Osteoblast (primary cell): ENCODE results near the gene FARP1. TPM values are rescaled to one million over a fixed set of nuclear protein-coding genes. Genes with fewer than 3 reads are reported as not detected.

Experiments
- DNase-seq: peaks from one replicate; pipeline ENCODE4 v3.0.0; 2011; ENCODE audit warnings: low spot score, mixed read lengths; ENCODE audit not compliant: insufficient read length; ENCODE audit errors: missing footprints
- H2AFZ ChIP-seq: 2 replicates; pipeline ENCODE4 v1.6.0; 2011; ENCODE audit warnings: mild to moderate bottlenecking, low read length
- H3K27ac ChIP-seq: 2 replicates; pipeline ENCODE4 v1.5.1; 2011; ENCODE audit warnings: mild to moderate bottlenecking, low read depth, low read length, moderate library complexity
- H3K27me3 ChIP-seq: 2 replicates; pipeline ENCODE4 v1.6.0; 2012; ENCODE audit warnings: mild to moderate bottlenecking, control low read depth, inconsistent platforms, low read length, moderate library complexity; ENCODE audit not compliant: insufficient read depth
- H3K36me3 ChIP-seq: 2 replicates; pipeline ENCODE4 v1.5.1; 2011; ENCODE audit warnings: mild to moderate bottlenecking, low read length, control low read depth, moderate library complexity; ENCODE audit not compliant: insufficient read depth
- H3K4me1 ChIP-seq: 2 replicates; pipeline ENCODE4 v1.5.1; 2011; ENCODE audit warnings: mild to moderate bottlenecking, low read length, control low read depth, moderate library complexity; ENCODE audit not compliant: insufficient read depth
- H3K4me2 ChIP-seq: 2 replicates; pipeline ENCODE4 v1.6.0; 2011; ENCODE audit warnings: mild to moderate bottlenecking, low read length; ENCODE audit not compliant: insufficient read depth
- H3K4me3 ChIP-seq: fragments of 200-600 bp; sonication (generic); 3 replicates; pipeline ENCODE4 v1.5.1; 2012; ENCODE audit warnings: mild to moderate bottlenecking, low read length, inconsistent platforms; ENCODE audit not compliant: insufficient read depth
- H3K79me2 ChIP-seq: 2 replicates; pipeline ENCODE4 v1.6.0; 2012; ENCODE audit warnings: mild to moderate bottlenecking, low read length, control low read depth, inconsistent platforms; ENCODE audit not compliant: insufficient read depth
- H3K9me3 ChIP-seq: 2 replicates; pipeline ENCODE4 v1.5.1; 2011; ENCODE audit warnings: low read depth, low read length, control low read depth
- H4K20me1 ChIP-seq: 2 replicates; pipeline ENCODE4 v1.6.0; 2012; ENCODE audit warnings: mild to moderate bottlenecking, low read length, control low read depth; ENCODE audit not compliant: insufficient read depth
- total RNA-seq: library from RNA; depleted of rRNA; stranded (reverse); fragments of >200 nt; gene quantifications from 2 replicates; pipeline ENCODE4 v1.2.3, GENCODE V29; 2012
- TF ChIP-seq, protein P1 (sequence below): IDR thresholded peaks from 2 replicates; pipeline ENCODE4 v1.5.1; 2011; ENCODE audit warnings: mild to moderate bottlenecking, low read depth, low read length, moderate library complexity; ENCODE audit errors: extremely low read depth

Gene FARP1
- total RNA-seq, 1 donor, result 36.2 TPM

DNA sequence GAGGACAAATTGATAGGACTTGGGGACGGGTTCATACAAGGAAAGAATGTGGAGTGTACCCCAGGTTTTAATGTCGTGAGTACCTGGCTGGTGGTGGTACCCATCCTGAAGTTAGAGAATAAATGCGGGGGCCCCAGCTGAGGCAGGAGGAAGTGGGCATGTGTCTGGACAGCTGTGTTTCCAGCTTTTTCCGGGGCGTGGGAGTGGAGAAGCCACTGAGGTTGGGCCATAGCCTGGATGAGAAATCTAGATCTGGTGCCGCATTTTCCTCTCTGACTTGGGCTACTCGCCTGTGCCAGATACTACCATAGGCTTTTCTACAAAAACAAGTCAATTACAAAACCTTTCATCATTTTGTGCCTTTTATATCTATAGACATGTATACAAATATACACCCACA, 286.6 kb downstream of the FARP1 start:
- TF ChIP-seq, protein P1, sequence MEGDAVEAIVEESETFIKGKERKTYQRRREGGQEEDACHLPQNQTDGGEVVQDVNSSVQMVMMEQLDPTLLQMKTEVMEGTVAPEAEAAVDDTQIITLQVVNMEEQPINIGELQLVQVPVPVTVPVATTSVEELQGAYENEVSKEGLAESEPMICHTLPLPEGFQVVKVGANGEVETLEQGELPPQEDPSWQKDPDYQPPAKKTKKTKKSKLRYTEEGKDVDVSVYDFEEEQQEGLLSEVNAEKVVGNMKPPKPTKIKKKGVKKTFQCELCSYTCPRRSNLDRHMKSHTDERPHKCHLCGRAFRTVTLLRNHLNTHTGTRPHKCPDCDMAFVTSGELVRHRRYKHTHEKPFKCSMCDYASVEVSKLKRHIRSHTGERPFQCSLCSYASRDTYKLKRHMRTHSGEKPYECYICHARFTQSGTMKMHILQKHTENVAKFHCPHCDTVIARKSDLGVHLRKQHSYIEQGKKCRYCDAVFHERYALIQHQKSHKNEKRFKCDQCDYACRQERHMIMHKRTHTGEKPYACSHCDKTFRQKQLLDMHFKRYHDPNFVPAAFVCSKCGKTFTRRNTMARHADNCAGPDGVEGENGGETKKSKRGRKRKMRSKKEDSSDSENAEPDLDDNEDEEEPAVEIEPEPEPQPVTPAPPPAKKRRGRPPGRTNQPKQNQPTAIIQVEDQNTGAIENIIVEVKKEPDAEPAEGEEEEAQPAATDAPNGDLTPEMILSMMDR, result no peak
- Histone ChIP-seq H3K27ac (no peak overlapping the region), H3K4me1 (no peaks in the 10 kb centered on the region), H3K9me3 (no peaks in the 10 kb centered on the region), H3K36me3 (peaks cover 27% of the 10 kb centered on the region), H3K27me3 (no peaks in the 10 kb centered on the region), H3K4me3 (no peak overlapping the region), H2AFZ (no peak overlapping the region), H3K79me2 (no peaks in the 10 kb centered on the region), H4K20me1 (no peaks in the 10 kb centered on the region), H3K4me2 (no peak overlapping the region)
- DNase-seq, result no peak

DNA sequence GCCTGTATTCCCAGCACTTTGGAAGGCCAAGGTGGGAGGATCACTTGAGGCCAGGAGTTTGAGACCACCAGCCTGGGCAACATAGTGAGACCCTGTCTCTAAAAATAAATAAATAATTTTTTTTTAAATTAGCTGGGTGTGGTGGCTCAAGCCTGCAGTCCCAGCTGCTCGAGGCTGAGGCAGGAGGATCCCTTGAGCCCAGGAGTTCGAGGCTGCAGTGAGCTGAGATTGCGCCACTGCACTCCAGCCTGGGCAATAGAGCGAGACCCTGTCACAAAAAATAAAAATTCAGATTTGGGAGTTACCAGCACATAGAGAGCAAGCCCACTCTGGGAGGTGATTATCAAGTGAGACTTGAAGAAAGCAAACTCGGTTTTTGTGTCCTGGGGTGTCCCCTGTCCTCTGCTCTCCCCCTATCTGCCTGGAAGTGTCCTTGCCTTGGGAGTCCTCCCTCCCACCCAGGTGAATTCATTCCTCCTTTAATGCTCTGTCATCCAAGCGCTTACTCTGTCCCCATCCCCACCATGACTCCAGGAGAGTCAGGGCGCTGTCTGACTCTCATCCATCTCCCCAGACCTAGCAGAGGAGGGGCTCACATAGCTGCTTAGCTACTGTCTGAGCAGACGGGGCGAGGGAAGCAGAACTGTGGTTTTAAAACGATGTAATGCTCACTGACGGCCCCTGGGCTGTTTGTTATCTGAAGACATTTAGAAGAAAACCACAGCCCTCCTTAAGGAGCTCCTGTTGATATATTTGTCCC, 287.3 kb downstream of the FARP1 start:
- Histone ChIP-seq H3K4me2 (no peak overlapping the region), H3K27ac (no peak overlapping the region), H3K4me1 (no peaks in the 10 kb centered on the region), H3K4me3 (no peak overlapping the region), H3K9me3 (no peaks in the 10 kb centered on the region), H3K79me2 (no peaks in the 10 kb centered on the region), H2AFZ (no peak overlapping the region), H3K36me3 (peaks cover 24% of the 10 kb centered on the region), H4K20me1 (no peaks in the 10 kb centered on the region), H3K27me3 (no peaks in the 10 kb centered on the region)
- TF ChIP-seq, protein P1, result no peak
- peak; percentile 38 for DNase-seq

DNA sequence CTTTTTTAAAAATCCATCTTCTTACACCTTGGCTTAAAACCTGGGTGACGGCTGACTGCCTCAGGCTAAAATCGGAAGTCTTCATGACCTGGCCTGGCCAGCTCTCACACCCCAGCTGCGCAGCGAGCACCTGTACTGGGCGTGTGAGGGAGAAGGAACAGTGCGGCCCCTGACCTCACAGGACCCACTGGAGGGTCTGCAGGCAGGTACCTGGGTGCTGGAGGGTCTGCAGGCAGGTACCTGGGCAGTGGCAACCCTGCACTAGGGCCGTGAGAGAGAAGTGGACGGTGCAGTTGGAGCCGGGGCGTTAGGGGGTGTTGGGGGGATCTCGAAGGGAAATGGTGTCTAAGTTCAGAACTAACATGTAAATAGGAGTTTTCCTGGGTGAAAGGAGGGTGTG, 289.7 kb downstream of the FARP1 start:
- Histone ChIP-seq H2AFZ (no peak overlapping the region), H3K4me1 (no peaks in the 10 kb centered on the region), H3K79me2 (no peaks in the 10 kb centered on the region), H3K36me3 (peaks cover 35% of the 10 kb centered on the region), H3K27me3 (no peaks in the 10 kb centered on the region), H3K4me2 (no peak overlapping the region), H3K4me3 (no peak overlapping the region), H3K9me3 (no peaks in the 10 kb centered on the region), H3K27ac (no peak overlapping the region), H4K20me1 (no peaks in the 10 kb centered on the region)
- TF ChIP-seq, protein P1, result no peak
- no peak for DNase-seq

DNA sequence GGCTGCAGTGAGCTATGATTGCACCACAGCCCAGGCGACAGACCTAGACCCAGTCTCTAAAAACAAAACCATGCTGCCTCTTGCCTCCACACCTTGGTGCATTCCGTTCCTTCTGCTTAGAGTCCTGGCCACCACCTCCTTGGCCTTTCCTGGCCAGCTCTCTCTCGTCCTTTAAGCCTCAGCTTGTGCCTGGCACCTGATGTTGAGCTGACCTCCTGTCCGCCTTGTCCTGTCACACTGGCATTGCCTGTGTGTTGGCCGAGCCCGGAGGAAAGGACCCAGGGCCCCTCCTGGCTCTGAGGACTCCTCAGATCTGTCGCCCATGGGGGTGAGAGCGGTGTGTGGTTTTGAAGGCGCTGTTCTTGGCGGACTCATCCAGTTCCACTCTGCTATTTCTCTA, 290.8 kb downstream of the FARP1 start:
- Histone ChIP-seq H4K20me1 (no peaks in the 10 kb centered on the region), H2AFZ (no peak overlapping the region), H3K27me3 (no peaks in the 10 kb centered on the region), H3K4me1 (no peaks in the 10 kb centered on the region), H3K36me3 (peaks cover 38% of the 10 kb centered on the region), H3K79me2 (no peaks in the 10 kb centered on the region), H3K9me3 (no peaks in the 10 kb centered on the region), H3K4me2 (no peak overlapping the region), H3K4me3 (no peak overlapping the region), H3K27ac (no peak overlapping the region)
- peak; percentile 49 for DNase-seq
- TF ChIP-seq, protein P1, result no peak
